22Rv1 (cell line): ENCODE results near the gene ATP2B2.

Experiments
- H3K27ac ChIP-seq: fragments of 450-650 bp; 2 replicates; pipeline ENCODE4 v1.5.1; 2017
- ZFX ChIP-seq: fragments of 450-650 bp; IDR thresholded peaks from 2 replicates; pipeline ENCODE4 v1.6.1; 2017; ENCODE audit warnings: antibody characterized with exemption, borderline replicate concordance
- TF ChIP-seq, protein P1 (sequence below): fragments of 450-650 bp; IDR thresholded peaks from 2 replicates; pipeline ENCODE4 v1.5.1; 2017; ENCODE audit warnings: mild to moderate bottlenecking

ATP2B2 gene

DNA sequence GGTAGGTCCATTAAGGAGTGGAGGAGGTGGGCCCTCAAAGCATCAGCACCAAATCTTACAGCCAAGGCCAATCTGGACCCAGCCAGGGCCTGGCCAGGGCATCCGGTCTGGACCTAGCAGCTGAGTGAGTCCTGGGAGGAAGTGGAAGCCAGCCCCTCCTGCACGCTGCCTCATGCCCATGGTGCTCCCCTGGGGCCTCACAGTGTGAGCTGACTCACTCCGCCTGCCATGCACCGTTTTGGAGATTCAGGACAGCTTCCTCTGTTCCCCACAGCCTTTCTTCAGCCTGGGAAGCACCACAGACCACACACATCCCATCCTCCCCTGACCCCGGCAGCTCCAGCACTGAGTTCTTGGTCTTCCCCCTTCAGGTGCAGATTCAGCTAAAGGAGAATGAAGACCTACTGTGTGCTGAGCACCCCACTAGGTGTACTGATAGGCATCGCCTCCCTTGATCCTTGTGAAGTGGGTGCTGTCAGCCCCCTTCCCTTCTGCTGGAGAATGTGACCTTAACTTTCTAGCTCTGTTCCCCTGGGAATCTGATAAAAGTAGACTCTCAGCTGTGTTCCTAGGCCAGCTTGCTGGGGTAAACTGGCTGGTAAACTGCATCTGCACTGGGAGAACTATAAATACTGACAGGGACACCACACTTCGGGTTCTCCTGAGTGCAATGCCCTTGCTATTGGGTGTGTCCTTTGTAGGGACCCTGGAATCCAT, 147.6 kb downstream of the ATP2B2 start:
- TF ChIP-seq ZFX: no peak
- TF ChIP-seq, protein P1, sequence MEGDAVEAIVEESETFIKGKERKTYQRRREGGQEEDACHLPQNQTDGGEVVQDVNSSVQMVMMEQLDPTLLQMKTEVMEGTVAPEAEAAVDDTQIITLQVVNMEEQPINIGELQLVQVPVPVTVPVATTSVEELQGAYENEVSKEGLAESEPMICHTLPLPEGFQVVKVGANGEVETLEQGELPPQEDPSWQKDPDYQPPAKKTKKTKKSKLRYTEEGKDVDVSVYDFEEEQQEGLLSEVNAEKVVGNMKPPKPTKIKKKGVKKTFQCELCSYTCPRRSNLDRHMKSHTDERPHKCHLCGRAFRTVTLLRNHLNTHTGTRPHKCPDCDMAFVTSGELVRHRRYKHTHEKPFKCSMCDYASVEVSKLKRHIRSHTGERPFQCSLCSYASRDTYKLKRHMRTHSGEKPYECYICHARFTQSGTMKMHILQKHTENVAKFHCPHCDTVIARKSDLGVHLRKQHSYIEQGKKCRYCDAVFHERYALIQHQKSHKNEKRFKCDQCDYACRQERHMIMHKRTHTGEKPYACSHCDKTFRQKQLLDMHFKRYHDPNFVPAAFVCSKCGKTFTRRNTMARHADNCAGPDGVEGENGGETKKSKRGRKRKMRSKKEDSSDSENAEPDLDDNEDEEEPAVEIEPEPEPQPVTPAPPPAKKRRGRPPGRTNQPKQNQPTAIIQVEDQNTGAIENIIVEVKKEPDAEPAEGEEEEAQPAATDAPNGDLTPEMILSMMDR: no peak
- no peak overlapping the region for H3K27ac ChIP-seq

GRCh38 chr3:10357095-10357494, 148.3 kb downstream of the ATP2B2 start:
- TF ChIP-seq, protein P1: no peak
- no peak for TF ChIP-seq ZFX
- H3K27ac ChIP-seq: no peak overlapping the region

DNA sequence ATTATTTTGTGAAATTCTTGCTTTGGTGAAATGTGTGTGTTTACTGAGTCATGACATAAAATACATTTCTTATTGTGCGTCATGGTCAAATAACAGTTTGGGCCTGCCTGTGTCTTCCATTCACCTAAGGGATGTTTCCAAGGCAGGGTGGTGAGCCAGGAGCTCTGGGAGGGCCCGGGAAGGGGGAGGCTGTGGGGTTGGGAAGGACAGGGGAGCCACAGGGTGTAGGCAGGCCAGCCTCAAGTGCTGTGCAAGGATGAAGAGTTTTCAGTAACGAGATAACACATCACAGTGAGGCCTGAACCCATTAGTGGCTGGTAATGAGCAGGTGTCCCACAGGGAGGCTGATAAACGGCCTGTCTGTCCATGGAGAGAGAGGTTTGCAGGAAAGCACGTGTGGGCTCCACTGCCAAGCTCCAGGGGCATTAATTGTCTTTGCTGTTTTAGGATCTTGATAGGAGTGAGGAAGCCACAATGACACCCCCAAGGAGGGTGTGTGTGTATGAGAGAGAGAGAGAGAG, 148.9 kb downstream of the ATP2B2 start:
- no peak overlapping the region for H3K27ac ChIP-seq
- no peak for TF ChIP-seq ZFX
- TF ChIP-seq, protein P1: no peak

- H3K27ac ChIP-seq: no peak overlapping the region
- TF ChIP-seq, protein P1: no peak
- no peak for TF ChIP-seq ZFX
These were observed 150.9 kb downstream of the ATP2B2 start for GRCh38 chr3:10354361-10355015.

- no peak overlapping the region for H3K27ac ChIP-seq
- TF ChIP-seq, protein P1: no peak
These were observed 151.6 kb downstream of the ATP2B2 start for GRCh38 chr3:10353661-10354360.

- H3K27ac ChIP-seq: no peak overlapping the region
These were observed 152.2 kb downstream of the ATP2B2 start for GRCh38 chr3:10353160-10353559.

More at GRCh38 chr3:10353160-10353559, 152.2 kb downstream of the ATP2B2 start:
- TF ChIP-seq, protein P1: no peak
- TF ChIP-seq ZFX: no peak
